SK-N-SH (cell line): Measurements from ENCODE around the gene ZW10. TPM values are rescaled to one million over a fixed set of nuclear protein-coding genes. Genes with fewer than 3 reads are reported as not detected.

ENCODE experiments used
- CTCF ChIA-PET: fragments of 300-600, 350-600 bp; formaldehyde crosslinking; extraction: SDS; loops from one replicate; lab custom pipeline; 2021; lab: Yijun Ruan, JAX
- POLR2A ChIA-PET: fragments of 350-600 bp; sonication (Branson Sonifier 250); formaldehyde crosslinking; extraction: SDS; loops from one replicate; lab custom pipeline; 2020; ENCODE audit warnings: antibody characterized with exemption, inconsistent platforms; lab: Yijun Ruan, JAX
- DNase-seq: peaks from one replicate; pipeline ENCODE4 v3.0.0; 2012
- H2AFZ ChIP-seq: fragments of 200-600 bp; sonication (generic); 2 replicates; pipeline ENCODE4 v1.8.1; 2016; ENCODE audit warnings: antibody characterized with exemption, mild to moderate bottlenecking, low read depth
- H3F3A ChIP-seq: fragments of 200-600 bp; sonication (generic); replicated peaks from 2 replicates; pipeline ENCODE3; 2016; ENCODE audit warnings: antibody characterized with exemption, mild to moderate bottlenecking; ENCODE audit not compliant: insufficient read depth
- H3K27ac ChIP-seq, 2 experiments: fragments of 200-500 bp in 1 of 2; fragments of 200-600 bp in 1 of 2; sonication (Bioruptor generic) in 1 of 2; sonication (generic), shearing (Covaris generic) in 1 of 2; 2 replicates each; pipeline versions ENCODE4 v1.5.1 to v1.6.1; 2014 to 2016; ENCODE audit warnings: low read depth in 2 of 2, inconsistent platforms in 1 of 2, low read length in 1 of 2, mild to moderate bottlenecking in 1 of 2, mixed read lengths in 1 of 2
- H3K27me3 ChIP-seq: fragments of 200-600 bp; sonication (generic), shearing (Covaris generic); 2 replicates; pipeline ENCODE4 v1.6.1; 2016; ENCODE audit warnings: mixed run types; ENCODE audit not compliant: insufficient read depth
- H3K36me3 ChIP-seq, 2 experiments: fragments of 200-500 bp in 1 of 2; fragments of 200-600 bp in 1 of 2; sonication (Bioruptor generic) in 1 of 2; sonication (generic) in 1 of 2; replicated peaks in 1 of 2; 2 replicates each; pipeline versions ENCODE3 to v1.5.1; 2014 to 2016; ENCODE audit warnings: low read length in 1 of 2, mild to moderate bottlenecking in 1 of 2; ENCODE audit not compliant: insufficient read depth in 2 of 2, control insufficient read depth in 1 of 2
- H3K4me1 ChIP-seq, 2 experiments: fragments of 200-500 bp in 1 of 2; fragments of 200-600 bp in 1 of 2; sonication (Bioruptor generic) in 1 of 2; sonication (generic), shearing (Covaris generic) in 1 of 2; 2 replicates each; pipeline versions ENCODE4 v1.5.1 to v1.6.1; 2014 to 2016; ENCODE audit warnings: low read depth in 1 of 2, low read length in 1 of 2, mixed run types in 1 of 2; ENCODE audit not compliant: insufficient read depth in 2 of 2, control insufficient read depth in 1 of 2
- H3K4me2 ChIP-seq: fragments of 200-600 bp; sonication (generic), shearing (Covaris generic); 2 replicates; pipeline ENCODE4 v1.6.1; 2017; ENCODE audit warnings: mixed run types
- H3K4me3 ChIP-seq, 2 experiments: fragments of 200-500 bp in 1 of 2; fragments of 200-600 bp in 1 of 2; sonication (Bioruptor generic) in 1 of 2; sonication (generic), shearing (Covaris generic) in 1 of 2; 2 replicates each; pipeline versions ENCODE4 v1.5.1 to v1.8.1; 2014 to 2016; ENCODE audit warnings: low read depth in 2 of 2, inconsistent platforms in 1 of 2, low read length in 1 of 2, mild to moderate bottlenecking in 1 of 2, mixed read lengths in 1 of 2, moderate library complexity in 1 of 2
- H3K79me2 ChIP-seq: fragments of 200-600 bp; sonication (generic); 2 replicates; pipeline ENCODE4 v1.8.1; 2017; ENCODE audit warnings: mild to moderate bottlenecking; ENCODE audit not compliant: insufficient read depth
- H3K9ac ChIP-seq: fragments of 200-600 bp; sonication (generic); 2 replicates; pipeline ENCODE4 v1.6.1; 2017; ENCODE audit warnings: mixed run types
- H3K9me2 ChIP-seq: fragments of 200-600 bp; sonication (generic); 2 replicates; pipeline ENCODE4 v1.6.1; 2017; ENCODE audit warnings: mixed run types
- H3K9me3 ChIP-seq: fragments of 200-600 bp; sonication (generic); 2 replicates; pipeline ENCODE4 v1.6.1; 2017; ENCODE audit warnings: mixed run types, mild to moderate bottlenecking, moderate library complexity
- H4K20me1 ChIP-seq: fragments of 200-600 bp; sonication (generic); 2 replicates; pipeline ENCODE4 v1.6.1; 2017; ENCODE audit warnings: mild to moderate bottlenecking, mixed run types; ENCODE audit not compliant: insufficient read depth
- CHD2 ChIP-seq: fragments of 150-350 bp; IDR thresholded peaks from 2 replicates; pipeline ENCODE4 v1.6.1; 2018; ENCODE audit warnings: low read length; ENCODE audit not compliant: partially characterized antibody
- FOSL2 ChIP-seq: IDR thresholded peaks from 2 replicates; pipeline ENCODE4 v1.4.0; 2012; ENCODE audit warnings: low read depth, mild to moderate bottlenecking, moderate library complexity, borderline replicate concordance
- FOXJ3 ChIP-seq: sonication (generic); formaldehyde crosslinking; IDR thresholded peaks from 2 replicates; pipeline ENCODE4 v1.5.1; 2020; ENCODE audit warnings: mild to moderate bottlenecking, missing genetic modification reagents
- GABPA ChIP-seq: IDR thresholded peaks from 2 replicates; pipeline ENCODE4 v1.4.0; 2012; ENCODE audit warnings: low read depth, mild to moderate bottlenecking
- IRF3 ChIP-seq: fragments of 150-350 bp; IDR thresholded peaks from 2 replicates; pipeline ENCODE4 v1.6.1; 2016; ENCODE audit warnings: mild to moderate bottlenecking, low read depth, low read length
- MAX ChIP-seq: IDR thresholded peaks from 2 replicates; pipeline ENCODE4 v1.4.0; 2012; ENCODE audit warnings: low read depth
- MEF2A ChIP-seq: IDR thresholded peaks from 2 replicates; pipeline ENCODE4 v1.4.0; 2012; ENCODE audit warnings: low read depth, borderline replicate concordance
- MXI1 ChIP-seq: IDR thresholded peaks from 2 replicates; pipeline ENCODE4 v1.6.1; 2012; ENCODE audit warnings: mild to moderate bottlenecking, low read depth, low read length, improper control_type of control experiment
- NFIC ChIP-seq: IDR thresholded peaks from 2 replicates; pipeline ENCODE4 v1.4.0; 2012; ENCODE audit warnings: borderline replicate concordance
- PBX3 ChIP-seq: IDR thresholded peaks from 2 replicates; pipeline ENCODE4; 2012
- RAD21 ChIP-seq: IDR thresholded peaks from 2 replicates; pipeline ENCODE4 v1.6.1; 2012; ENCODE audit warnings: mild to moderate bottlenecking, low read length
- RXRA ChIP-seq: IDR thresholded peaks from 2 replicates; pipeline ENCODE4 v1.4.0; 2012; ENCODE audit warnings: low read depth, mild to moderate bottlenecking, borderline replicate concordance
- SMC3 ChIP-seq: IDR thresholded peaks from 2 replicates; pipeline ENCODE4 v1.6.1; 2012; ENCODE audit warnings: low read depth, low read length, improper control_type of control experiment
- TCF12 ChIP-seq: IDR thresholded peaks from 2 replicates; pipeline ENCODE4 v1.4.0; 2012
- TEAD4 ChIP-seq: IDR thresholded peaks from 2 replicates; pipeline ENCODE4 v1.4.0; 2012; ENCODE audit warnings: mild to moderate bottlenecking, borderline replicate concordance; ENCODE audit not compliant: insufficient read depth
- USF1 ChIP-seq: IDR thresholded peaks from 2 replicates; pipeline ENCODE4 v1.4.0; 2012; ENCODE audit warnings: low read depth, borderline replicate concordance
- USF2 ChIP-seq: fragments of 150-350 bp; IDR thresholded peaks from 2 replicates; pipeline ENCODE4 v1.6.1; 2017; ENCODE audit warnings: antibody characterized with exemption, low read length, low read depth, borderline replicate concordance
- ZBTB33 ChIP-seq: IDR thresholded peaks from 2 replicates; pipeline ENCODE4 v1.4.0; 2012; ENCODE audit warnings: low read depth, borderline replicate concordance
- WGBS: methylation state at CpG from one replicate; pipeline ENCODE4 v1.1.6; 2017; ENCODE audit warnings: low lambda C conversion rate; 5-methylcytosine and 5-hydroxymethylcytosine counted together
- polyA plus RNA-seq, 3 experiments: library from polyadenylated mRNA; depleted of rRNA; stranded (reverse); fragments of >200 nt; gene quantifications; 2 replicates each; pipeline ENCODE4 v1.2.3, GENCODE V29; 2012

ZW10 gene
- polyA plus RNA-seq, 1 of the 3 experiments (the other 2 are of a cell fraction): 6.1 TPM

GRCh38 chr11:113701491-113701890 is 72.0 kb downstream of the ZW10 start:
- ChIA-PET CTCF (no interaction called here), POLR2A (no interaction called here)
- H2AFZ ChIP-seq: no peak overlapping the region
- no peaks in the 10 kb centered on the region for H3F3A ChIP-seq
- WGBS: 82% methylated on average over 1 of the region's 1 CpG
- no peak overlapping the region for H3K4me3 ChIP-seq
- no peaks in the 10 kb centered on the region for H3K79me2 ChIP-seq
- H3K27ac ChIP-seq: no peak overlapping the region
- no peak for DNase-seq
- no peaks in the 10 kb centered on the region for H3K36me3 ChIP-seq
- peaks cover 0 to 9% of the 10 kb centered on the region in 2 experiments; a peak in 2 of 4 replicates for H3K4me1 ChIP-seq
- H3K9me2 ChIP-seq: no peaks in the 10 kb centered on the region
- no peaks in the 10 kb centered on the region for H3K27me3 ChIP-seq
- TF ChIP-seq RXRA: no peak
- TF ChIP-seq FOXJ3 (CRISPR knock-in tag): no peak
- TF ChIP-seq MEF2A: no peak
- no peak for TF ChIP-seq IRF3
- TF ChIP-seq MAX: no peak
- TF ChIP-seq USF2: no peak
- TF ChIP-seq USF1: no peak
- TF ChIP-seq PBX3: no peak
- TF ChIP-seq MXI1: no peak
- no peak for TF ChIP-seq TCF12
- no peak for TF ChIP-seq NFIC
- no peak for TF ChIP-seq RAD21
- H3K9ac ChIP-seq: no peak overlapping the region
- no peaks in the 10 kb centered on the region for H4K20me1 ChIP-seq
- H3K4me2 ChIP-seq: no peak overlapping the region
- H3K9me3 ChIP-seq: no peaks in the 10 kb centered on the region

- Histone ChIP-seq H3F3A (no peaks in the 10 kb centered on the region), H3K4me1 (peaks cover 0 to 9% of the 10 kb centered on the region in 2 experiments; a peak in 1 of 4 replicates), H4K20me1 (no peaks in the 10 kb centered on the region), H3K4me2 (no peak overlapping the region), H3K9me3 (no peaks in the 10 kb centered on the region), H3K36me3 (no peaks in the 10 kb centered on the region), H3K27ac (no peak overlapping the region), H3K79me2 (no peaks in the 10 kb centered on the region), H3K9ac (no peak overlapping the region), H2AFZ (no peak overlapping the region), H3K27me3 (no peaks in the 10 kb centered on the region), H3K4me3 (no peak overlapping the region), H3K9me2 (no peaks in the 10 kb centered on the region)
- WGBS: no CpG with 5 or more reads among the region's 3 CpGs
- ChIA-PET CTCF (interaction anchor here (0.7 kb wide), 1 partner anchor 9 kb away, joined by 4 read pairs; no protein-coding TSS in a partner anchor), POLR2A (no interaction called here)
- DNase-seq: no peak
- TF ChIP-seq GABPA (no peak), TCF12 (no peak), SMC3 (no peak), CHD2 (no peak), MXI1 (no peak), TEAD4 (no peak), USF1 (no peak), FOSL2 (no peak), ZBTB33 (no peak), PBX3 (no peak), RAD21 (no peak)
Observed at GRCh38 chr11:113698515-113698914, 75.0 kb downstream of the ZW10 start.
